ENCODE data around the gene MUC5AC. TPM values are rescaled to one million over a fixed set of nuclear protein-coding genes. Genes with fewer than 3 reads are reported as not detected.

Gene MUC5AC
- total RNA-seq, 1 experiment from 2014 or later = 51.2 TPM

GRCh38 chr11:1177771-1178090 lies 20.0 kb downstream of the MUC5AC start:
- H3K27ac Mint-ChIP-seq (ENCODE audit: unreplicated experiment) = no peak overlapping the region
- intact Hi-C loops (cut with micrococcal nuclease; ENCODE audit: unreplicated experiment) = no loop called here
- no peak for DNase-seq
- H3K4me1 Mint-ChIP-seq (ENCODE audit: low read depth, unreplicated experiment) = no peaks in the 10 kb centered on the region
- peaks cover 21% of the 10 kb centered on the region for H3K36me3 Mint-ChIP-seq (ENCODE audit: insufficient read depth, unreplicated experiment)
- TF ChIP-seq CTCF (IDR thresholded peaks at IDR 0.05; ENCODE audit: unreplicated experiment) = no peak
- peaks cover 4% of the 10 kb centered on the region for H3K9me3 Mint-ChIP-seq (ENCODE audit: low read depth, unreplicated experiment)
- H3K27me3 Mint-ChIP-seq (ENCODE audit: unreplicated experiment) = no peaks in the 10 kb centered on the region
- CTCF ChIA-PET = no interaction called here
- no peak overlapping the region for H3K4me3 Mint-ChIP-seq (ENCODE audit: low read depth, unreplicated experiment)
- BruUV-seq (replicated peaks) = no TSS peak

GRCh38 chr11:1178201-1178885 lies 20.6 kb downstream of the MUC5AC start:
- H3K4me1 Mint-ChIP-seq (ENCODE audit: low read depth, unreplicated experiment) = no peaks in the 10 kb centered on the region
- no peaks in the 10 kb centered on the region for H3K27me3 Mint-ChIP-seq (ENCODE audit: unreplicated experiment)
- no peak overlapping the region for H3K27ac Mint-ChIP-seq (ENCODE audit: unreplicated experiment)
- peaks cover 4% of the 10 kb centered on the region for H3K9me3 Mint-ChIP-seq (ENCODE audit: low read depth, unreplicated experiment)
- intact Hi-C loops (cut with micrococcal nuclease; ENCODE audit: unreplicated experiment) = no loop called here
- peaks cover 22% of the 10 kb centered on the region for H3K36me3 Mint-ChIP-seq (ENCODE audit: insufficient read depth, unreplicated experiment)
- no TSS peak for BruUV-seq (replicated peaks)
- CTCF ChIA-PET = no interaction called here
- no peak overlapping the region for H3K4me3 Mint-ChIP-seq (ENCODE audit: low read depth, unreplicated experiment)
- no peak for TF ChIP-seq CTCF (IDR thresholded peaks at IDR 0.05; ENCODE audit: unreplicated experiment)
- no peak for DNase-seq

GRCh38 chr11:1178906-1179305 lies 21.2 kb downstream of the MUC5AC start:
- CTCF ChIA-PET = no interaction called here
- no peaks in the 10 kb centered on the region for H3K4me1 Mint-ChIP-seq (ENCODE audit: low read depth, unreplicated experiment)
- intact Hi-C loops (cut with micrococcal nuclease; ENCODE audit: unreplicated experiment) = no loop called here
- peaks cover 4% of the 10 kb centered on the region for H3K9me3 Mint-ChIP-seq (ENCODE audit: low read depth, unreplicated experiment)
- DNase-seq = no peak
- peaks cover 26% of the 10 kb centered on the region for H3K36me3 Mint-ChIP-seq (ENCODE audit: insufficient read depth, unreplicated experiment)
- H3K27ac Mint-ChIP-seq (ENCODE audit: unreplicated experiment) = no peak overlapping the region
- BruUV-seq (replicated peaks) = no TSS peak
- no peak for TF ChIP-seq CTCF (IDR thresholded peaks at IDR 0.05; ENCODE audit: unreplicated experiment)
- no peak overlapping the region for H3K4me3 Mint-ChIP-seq (ENCODE audit: low read depth, unreplicated experiment)
- no peaks in the 10 kb centered on the region for H3K27me3 Mint-ChIP-seq (ENCODE audit: unreplicated experiment)

- Mint-ChIP-seq H3K4me3 (ENCODE audit: low read depth, unreplicated experiment) (no peak overlapping the region), H3K36me3 (ENCODE audit: insufficient read depth, unreplicated experiment) (peaks cover 26% of the 10 kb centered on the region), H3K4me1 (ENCODE audit: low read depth, unreplicated experiment) (no peaks in the 10 kb centered on the region), H3K27me3 (ENCODE audit: unreplicated experiment) (no peaks in the 10 kb centered on the region), H3K9me3 (ENCODE audit: low read depth, unreplicated experiment) (peaks cover 4% of the 10 kb centered on the region), H3K27ac (ENCODE audit: unreplicated experiment) (no peak overlapping the region)
- no TSS peak for BruUV-seq (replicated peaks)
- TF ChIP-seq CTCF (IDR thresholded peaks at IDR 0.05; ENCODE audit: unreplicated experiment) = no peak
- CTCF ChIA-PET = no interaction called here
- DNase-seq = no peak
- intact Hi-C loops (cut with micrococcal nuclease; ENCODE audit: unreplicated experiment) = no loop called here
Observed at GRCh38 chr11:1179641-1180040, 21.9 kb downstream of the MUC5AC start.
